HG03196 (cell line): ENCODE results near the gene P2RY12.

Experiments
- ATAC-seq: cut with Tn5 transposase; IDR thresholded peaks from one replicate; pipeline ENCODE4 v1.9.1; 2021; ENCODE audit not compliant: unreplicated experiment

P2RY12 gene

GRCh38 chr3:151347432-151347831 lies 37.1 kb downstream of the P2RY12 start:
- no peak for ATAC-seq

GRCh38 chr3:151346292-151346691 lies 38.3 kb downstream of the P2RY12 start:
- ATAC-seq, result no peak

GRCh38 chr3:151345859-151346258 lies 38.7 kb downstream of the P2RY12 start:
- ATAC-seq, result no peak

- no peak for ATAC-seq
Observed at GRCh38 chr3:151331696-151332095, 52.9 kb downstream of the P2RY12 start.

GRCh38 chr3:151330899-151331298 lies 53.7 kb downstream of the P2RY12 start:
- ATAC-seq, result no peak

- no peak for ATAC-seq
Observed at GRCh38 chr3:151330379-151330778, 54.2 kb downstream of the P2RY12 start.

- ATAC-seq, result no peak
Observed at GRCh38 chr3:151329363-151329762, 55.2 kb downstream of the P2RY12 start, which contains the start of gene P2RY13. TSS of gene P2RY13 (minus strand) at chr3:151329549. CDS start at chr3:151329528, 21 bp downstream.

- ATAC-seq, result no peak
Observed at GRCh38 chr3:151328298-151328995, 56.1 kb downstream of the P2RY12 start.

GRCh38 chr3:151327571-151328198 lies 56.9 kb downstream of the P2RY12 start:
- ATAC-seq, result no peak

GRCh38 chr3:151322511-151322910 lies 62.0 kb downstream of the P2RY12 start:
- ATAC-seq, result no peak

- no peak for ATAC-seq
Observed at GRCh38 chr3:151321526-151321925, 63.0 kb downstream of the P2RY12 start.

- ATAC-seq, result no peak
Observed at GRCh38 chr3:151320131-151320530, 64.4 kb downstream of the P2RY12 start.

GRCh38 chr3:151319628-151320027 lies 64.9 kb downstream of the P2RY12 start:
- no peak for ATAC-seq

GRCh38 chr3:151318991-151319390 lies 65.6 kb downstream of the P2RY12 start:
- ATAC-seq, result no peak

GRCh38 chr3:151318313-151318712 lies 66.2 kb downstream of the P2RY12 start:
- ATAC-seq, result no peak

GRCh38 chr3:151316267-151316991 lies 68.1 kb downstream of the P2RY12 start, which contains the start of gene GPR87:
TSS of gene GPR87 (minus strand) at chr3:151316820. CDS start at chr3:151300100, 16,720 bp downstream.
- no peak for ATAC-seq

- no peak for ATAC-seq
Observed at GRCh38 chr3:151315846-151316245, 68.7 kb downstream of the P2RY12 start.

GRCh38 chr3:151315136-151315535 lies 69.4 kb downstream of the P2RY12 start:
- ATAC-seq, result no peak

GRCh38 chr3:151314593-151314992 lies 70.0 kb downstream of the P2RY12 start:
- ATAC-seq, result no peak

GRCh38 chr3:151314137-151314536 lies 70.4 kb downstream of the P2RY12 start:
- no peak for ATAC-seq

GRCh38 chr3:151312972-151313371 lies 71.6 kb downstream of the P2RY12 start:
- ATAC-seq, result no peak

GRCh38 chr3:151309566-151309965 lies 75.0 kb downstream of the P2RY12 start:
- ATAC-seq, result no peak
